Measurements from ENCODE around the gene TAS2R1.

TAS2R1 gene, protein sequence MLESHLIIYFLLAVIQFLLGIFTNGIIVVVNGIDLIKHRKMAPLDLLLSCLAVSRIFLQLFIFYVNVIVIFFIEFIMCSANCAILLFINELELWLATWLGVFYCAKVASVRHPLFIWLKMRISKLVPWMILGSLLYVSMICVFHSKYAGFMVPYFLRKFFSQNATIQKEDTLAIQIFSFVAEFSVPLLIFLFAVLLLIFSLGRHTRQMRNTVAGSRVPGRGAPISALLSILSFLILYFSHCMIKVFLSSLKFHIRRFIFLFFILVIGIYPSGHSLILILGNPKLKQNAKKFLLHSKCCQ

DNA sequence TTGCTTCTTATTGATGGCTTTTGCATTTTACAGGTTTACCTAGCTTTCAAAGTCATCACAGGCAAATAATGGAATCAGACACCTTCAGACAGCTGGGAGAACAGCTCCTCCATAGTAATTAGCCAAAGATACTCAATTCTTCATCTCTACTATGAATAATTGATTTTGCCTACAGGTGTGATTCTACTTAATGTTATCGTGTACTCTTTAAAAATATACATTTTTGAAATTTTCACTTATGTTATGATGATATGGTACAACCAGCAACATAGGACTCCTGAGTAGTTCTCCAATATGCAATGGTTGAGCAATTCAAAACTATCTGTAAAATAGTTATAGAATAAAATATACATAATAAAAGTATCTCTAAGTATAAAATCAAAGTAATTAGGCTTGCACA, at the start of gene TAS2R1:
Gene TAS2R1 (minus strand): TSS at position 101 of the 400 bp plus-strand sequence. CDS start 319 bp downstream, outside the sequence.
- DNase-seq = no peak

DNA sequence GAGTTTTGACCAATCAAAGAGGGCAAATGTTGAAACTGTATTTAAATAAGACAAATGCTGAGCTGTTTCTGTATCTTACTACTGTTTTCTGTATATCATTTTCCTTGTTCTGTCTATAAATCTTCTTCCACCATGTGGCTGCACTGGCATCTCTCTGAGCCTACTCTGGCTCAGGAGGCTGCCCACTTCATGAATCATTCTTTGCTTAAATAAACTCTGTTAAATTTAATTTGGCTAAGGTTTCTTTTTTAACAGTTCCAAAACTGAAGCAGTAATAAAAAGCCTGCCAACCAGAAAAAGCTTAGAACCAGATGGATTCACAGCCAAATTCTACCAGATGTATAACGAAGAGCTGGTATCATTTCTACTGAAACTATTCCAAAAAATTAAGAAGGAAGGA, 40.2 kb upstream of the TAS2R1 start:
- DNase-seq = peak in 2 of 56 donors; percentile 7 to 11

DNA sequence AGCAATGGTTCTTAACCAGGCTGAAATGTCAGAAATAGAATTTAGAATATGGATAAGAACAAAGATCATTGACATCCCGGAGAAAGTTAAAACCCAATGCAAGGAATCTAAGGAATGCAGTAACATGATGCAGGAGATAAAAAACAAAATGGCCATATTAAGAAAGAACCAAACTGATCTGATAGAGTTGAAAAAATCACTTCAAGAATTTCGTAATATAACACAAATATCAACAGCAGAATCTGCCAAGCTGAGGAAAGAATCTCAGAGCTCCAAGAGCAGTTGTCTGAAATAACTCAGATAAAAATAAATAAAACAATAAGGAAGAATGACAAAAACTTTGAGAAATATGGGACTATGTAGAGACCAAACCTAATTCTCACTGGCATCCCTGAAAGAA, 37.8 kb upstream of the TAS2R1 start:
- DNase-seq = no peak

DNA sequence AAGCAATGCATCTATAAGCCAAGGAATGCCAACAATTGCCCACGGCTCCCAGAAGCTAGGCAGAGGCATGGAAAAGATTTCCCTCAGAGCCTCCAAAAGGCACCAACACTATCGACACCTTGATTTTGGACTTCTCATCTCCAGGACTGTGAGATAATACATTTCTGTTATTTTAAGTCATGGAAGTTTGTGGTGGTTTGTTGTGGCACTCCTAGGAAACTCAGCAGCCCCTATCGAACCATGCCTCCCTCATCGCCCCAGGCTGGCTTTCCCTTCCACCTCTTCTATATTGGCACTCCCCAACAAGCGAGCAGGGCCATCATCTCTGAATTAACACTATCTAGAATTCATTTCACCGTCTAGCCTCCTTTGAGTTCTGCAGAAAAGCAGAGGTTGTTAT, 33.7 kb upstream of the TAS2R1 start:
- DNase-seq = no peak

DNA sequence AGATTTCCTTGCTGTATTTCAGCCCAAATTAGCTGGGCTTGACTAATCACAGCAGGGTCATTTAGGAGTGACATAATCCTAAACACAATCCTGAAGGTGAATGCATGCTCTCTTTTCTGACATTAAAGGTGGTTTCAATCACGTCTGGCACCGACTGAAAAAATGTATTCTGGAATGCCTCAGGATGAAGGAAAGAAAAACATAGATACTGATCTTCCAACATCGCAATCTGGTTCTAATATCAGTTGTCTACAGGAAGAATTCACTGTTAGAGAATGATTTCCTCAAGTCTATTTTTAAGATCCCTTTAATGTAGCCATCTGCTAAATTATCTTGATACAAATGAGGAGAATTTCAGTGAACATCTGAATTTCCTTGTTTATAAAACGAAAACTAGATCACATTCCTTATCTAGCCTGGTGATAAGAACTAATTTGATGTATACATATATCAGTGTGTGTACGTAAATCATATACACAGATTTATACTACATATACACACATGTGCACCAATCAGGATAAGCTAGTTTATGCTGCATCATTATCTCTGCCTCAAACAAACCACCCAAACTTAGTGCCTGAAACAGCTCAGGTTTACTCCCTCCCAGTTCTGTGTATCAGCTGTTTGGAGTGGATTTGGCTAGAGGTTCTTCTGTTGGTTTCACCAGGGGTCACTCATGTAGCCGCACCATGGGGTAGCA, 31.3 kb upstream of the TAS2R1 start:
- no peak for DNase-seq

DNA sequence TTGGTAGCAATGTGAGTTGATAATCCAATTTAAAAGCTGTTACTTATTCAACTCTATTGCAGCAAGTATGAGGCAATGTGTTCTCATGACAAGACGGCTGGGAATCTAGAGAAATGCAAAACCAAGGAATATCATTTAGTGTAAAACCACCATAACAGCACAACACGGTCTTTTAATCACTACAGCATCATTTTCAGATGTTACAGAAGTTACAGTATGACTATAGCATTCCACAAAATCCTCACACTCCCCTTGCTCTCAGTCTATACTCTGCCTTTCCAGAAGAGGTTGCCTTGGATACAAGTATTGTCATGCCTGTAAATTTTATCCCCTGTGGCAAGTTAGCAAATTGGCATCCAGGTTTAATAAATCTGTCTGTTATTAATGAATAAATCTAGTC, 28.6 kb upstream of the TAS2R1 start:
- DNase-seq = no peak

DNA sequence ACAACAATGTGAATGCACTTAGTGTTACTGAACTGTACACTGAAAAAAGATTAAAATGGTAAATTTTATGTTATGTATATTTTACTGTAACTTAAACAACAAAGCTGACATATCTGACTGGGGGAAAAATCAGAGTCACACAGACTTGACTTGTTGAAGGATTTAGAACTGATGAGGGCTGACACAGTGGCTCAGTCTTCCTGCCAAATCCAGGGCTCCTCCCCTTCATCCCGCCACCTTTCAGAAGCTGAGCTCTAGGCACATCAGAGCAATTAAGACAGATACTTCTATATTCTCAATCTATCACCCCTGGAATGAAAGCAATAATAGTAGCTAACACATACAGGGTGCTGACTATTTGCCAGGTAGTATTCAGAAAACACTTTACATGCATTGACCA, 27.7 kb upstream of the TAS2R1 start:
- no peak for DNase-seq

DNA sequence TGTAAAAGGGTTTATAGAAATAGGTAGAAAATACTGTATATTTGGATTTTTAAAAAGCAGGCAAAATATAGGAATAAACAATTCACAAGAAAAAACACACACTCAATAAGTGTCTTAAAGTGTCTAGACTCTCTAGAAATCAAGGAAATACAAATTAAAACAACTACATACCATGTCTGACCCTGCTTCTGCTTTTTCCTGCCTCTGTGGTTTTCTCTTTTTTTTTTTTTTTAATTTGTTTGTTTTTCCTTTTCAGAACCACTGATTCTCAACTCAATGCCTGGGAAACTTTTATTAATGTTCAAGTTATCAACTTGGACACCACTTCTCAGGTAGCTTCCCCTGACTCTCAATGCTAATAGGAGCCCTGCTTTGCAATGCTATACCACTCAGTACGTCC, 25.5 kb upstream of the TAS2R1 start:
- no peak for DNase-seq

DNA sequence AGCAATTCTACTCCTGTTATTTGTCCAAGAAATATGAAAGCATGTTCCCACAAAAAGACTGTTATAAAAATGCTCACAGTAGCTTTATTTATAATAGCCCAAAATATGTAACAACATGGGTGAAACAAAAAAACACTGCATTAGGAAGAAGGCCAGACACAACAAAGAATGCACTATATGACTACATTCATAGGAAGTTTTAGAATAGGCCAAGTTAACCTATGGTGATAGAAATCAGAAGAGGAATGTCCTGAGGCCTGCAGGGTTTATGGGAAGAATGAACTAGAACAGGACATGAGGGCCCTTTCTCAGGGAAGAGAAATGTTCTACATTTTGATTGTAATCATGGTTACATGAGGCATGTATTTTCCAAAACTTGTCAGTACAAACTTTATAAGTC, 24.7 kb upstream of the TAS2R1 start:
- no peak for DNase-seq

DNA sequence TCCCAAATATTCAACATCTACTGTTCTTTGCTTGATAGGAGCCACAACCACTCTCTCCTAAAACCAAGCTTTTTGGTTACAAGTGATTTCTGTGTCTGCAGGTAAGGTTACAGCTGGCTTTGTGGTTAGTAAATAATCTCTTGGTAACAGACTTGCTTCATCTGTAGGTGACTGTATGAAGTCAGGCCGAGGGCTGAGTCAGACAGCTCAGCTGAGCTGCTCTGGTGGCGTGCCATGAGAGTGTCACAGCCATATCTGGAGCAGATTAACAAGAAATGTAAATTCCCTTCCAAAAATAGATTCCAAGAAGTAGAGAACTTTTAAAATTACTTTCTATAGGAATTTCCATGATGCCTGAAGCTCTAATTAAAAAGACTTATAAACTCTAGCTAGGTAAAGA, 23.7 kb upstream of the TAS2R1 start:
- DNase-seq = peak in 1 of 56 donors; percentile 0

DNA sequence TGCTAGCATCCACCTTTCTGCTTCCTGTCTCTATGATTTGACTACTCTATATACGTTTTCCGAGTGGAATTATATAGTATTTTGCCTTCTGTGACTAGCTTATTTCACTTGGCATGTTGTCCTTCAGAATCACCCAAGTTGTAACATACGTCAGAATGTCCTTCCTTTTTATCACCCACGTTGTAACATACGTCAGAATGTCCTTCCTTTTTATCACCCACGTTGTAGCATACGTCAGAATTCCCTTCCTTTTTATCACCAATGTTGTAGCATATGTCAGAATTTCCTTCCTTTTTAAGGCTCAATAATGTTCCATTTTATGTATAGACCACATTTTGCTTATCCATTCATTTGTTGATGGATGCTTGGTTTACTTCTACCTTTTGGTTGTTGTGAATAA, 22.9 kb upstream of the TAS2R1 start:
- no peak for DNase-seq

DNA sequence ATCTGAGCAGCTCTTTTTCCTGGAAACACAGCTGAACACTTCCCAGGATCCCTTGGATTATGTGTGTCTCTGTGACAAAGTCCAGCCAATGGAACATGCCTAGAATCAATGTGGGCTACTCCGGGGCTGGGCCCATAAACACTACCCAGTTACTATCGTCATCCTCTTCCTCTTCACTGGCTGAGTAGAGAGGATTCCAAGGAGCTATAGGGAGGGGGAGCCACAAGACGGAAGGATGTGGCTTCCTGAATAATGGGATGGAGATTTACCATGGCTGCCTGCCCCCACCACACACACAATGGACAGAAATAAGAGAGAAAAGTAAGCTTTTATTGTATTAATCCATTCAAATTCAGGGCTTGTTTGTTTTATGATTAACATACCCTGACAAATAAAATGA, 22.1 kb upstream of the TAS2R1 start:
- no peak for DNase-seq

DNA sequence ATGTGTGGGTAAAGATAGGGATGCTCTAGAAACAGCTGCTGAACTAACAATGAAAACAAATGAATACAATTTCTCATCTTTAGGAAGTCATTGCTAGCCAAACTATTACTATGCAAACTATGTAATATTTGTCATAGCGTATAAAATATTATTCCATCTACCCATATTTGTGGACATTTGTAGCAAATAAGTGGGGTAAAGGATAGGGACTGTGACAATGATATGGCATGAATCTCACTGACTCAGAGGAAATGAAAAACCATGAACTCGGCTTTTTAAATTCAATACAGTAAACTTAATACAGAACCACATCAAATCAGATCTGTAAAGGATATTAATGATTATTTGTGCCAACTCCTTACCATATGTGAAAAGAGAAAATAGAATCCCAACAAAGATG, 16.7 kb upstream of the TAS2R1 start:
- DNase-seq = no peak

DNA sequence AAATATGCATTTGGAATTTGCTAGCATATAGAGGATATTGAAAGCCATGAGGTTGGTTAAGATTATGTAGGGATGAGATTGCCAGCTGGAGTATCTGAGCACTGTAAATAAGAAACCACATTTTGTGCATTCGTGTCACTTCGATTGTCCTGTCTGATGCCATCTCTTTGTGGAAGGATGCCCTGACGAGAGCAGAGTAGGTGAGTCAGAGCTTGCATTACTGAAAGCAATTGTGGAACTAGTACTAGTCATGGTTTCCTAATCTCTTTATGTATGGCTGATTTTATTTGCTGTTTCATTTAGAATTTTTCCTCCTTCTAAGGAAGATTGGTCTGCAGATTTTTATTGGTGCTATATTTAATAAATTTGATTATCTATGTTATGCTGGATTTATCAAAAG, 14.5 kb upstream of the TAS2R1 start:
- no peak for DNase-seq

DNA sequence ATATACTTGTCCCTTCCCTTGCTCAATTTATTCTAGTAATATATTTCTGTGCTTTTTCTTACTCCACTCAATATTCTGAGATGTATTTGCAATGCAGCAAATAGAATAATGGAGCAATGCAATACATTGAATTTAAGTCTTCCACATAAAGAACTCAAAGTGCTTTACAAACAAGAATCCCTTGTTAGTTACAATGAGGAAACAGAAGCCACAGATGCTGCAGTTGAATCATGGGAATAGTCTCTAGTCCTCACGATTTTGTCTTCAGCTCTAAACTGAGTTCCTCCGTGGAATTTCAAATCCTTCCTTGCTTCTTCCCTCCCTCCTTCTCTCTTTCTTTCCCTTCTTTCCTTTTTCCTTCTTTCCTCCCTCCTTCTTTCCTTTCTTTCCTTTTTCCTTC, 12.5 kb upstream of the TAS2R1 start:
- DNase-seq = no peak

DNA sequence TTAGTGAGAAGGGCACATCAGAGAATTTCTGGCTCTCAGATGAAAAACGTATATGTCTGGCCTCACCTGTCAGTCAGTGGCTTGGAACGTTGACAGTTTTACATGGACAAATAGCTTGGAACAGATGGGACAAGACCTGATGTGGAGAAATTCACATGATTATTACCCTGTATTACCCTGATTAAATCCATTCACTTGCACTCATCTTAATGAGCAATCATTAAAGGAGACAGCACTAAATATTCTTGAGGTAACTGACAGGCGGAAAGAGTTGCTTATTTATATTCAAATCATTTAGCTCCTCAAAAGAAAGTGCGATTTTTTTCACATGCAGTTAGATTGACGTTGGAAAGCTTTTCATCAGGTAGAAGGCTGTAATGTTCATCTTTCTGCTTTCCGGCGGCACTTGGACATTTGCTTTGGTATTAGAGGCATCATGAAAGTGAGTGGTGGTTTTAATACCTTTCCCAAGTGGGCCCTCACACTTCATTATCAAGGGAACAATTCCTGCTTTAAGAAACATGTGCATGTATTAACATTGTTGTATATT, 11.7 kb upstream of the TAS2R1 start:
- DNase-seq = no peak

DNA sequence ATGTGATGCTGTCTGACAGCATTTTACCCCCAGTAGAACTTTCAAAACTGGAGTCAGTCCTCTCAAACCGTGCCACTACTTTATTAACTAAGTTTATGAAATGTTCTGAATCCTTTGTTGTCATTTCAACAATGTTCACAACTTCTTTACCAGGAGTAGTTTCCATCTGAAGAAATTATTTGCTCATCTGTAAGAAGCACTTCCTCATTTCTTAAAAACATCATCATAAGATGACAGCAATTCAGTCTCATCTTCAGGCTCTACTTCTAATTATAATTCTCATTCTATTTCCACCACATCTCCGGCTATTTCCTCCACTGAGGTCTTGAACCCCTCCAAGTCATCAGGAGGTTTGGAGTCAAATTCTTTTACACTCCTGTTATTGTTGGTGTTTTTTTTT, 2.3 kb upstream of the TAS2R1 start:
- no peak for DNase-seq

DNA sequence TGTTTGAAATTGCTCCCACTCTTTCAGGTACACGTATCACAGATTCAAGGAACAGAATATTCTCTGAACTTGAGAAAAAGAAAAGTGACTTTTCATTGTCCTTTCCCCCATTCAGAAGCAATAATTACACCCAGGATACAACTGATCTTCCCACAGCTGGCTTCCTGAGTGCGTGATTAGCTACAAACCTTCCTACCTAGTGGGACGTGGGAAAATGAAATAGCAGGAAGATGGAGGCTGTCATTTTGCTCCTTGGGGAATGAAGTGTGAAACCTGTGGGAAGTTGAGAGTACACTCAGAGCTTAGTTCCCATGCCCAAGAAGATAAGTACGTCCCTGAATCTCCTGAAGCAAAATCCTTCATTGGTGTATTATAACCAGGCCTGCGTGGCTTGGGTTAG, 2.6 kb downstream of the TAS2R1 start:
- DNase-seq = no peak

DNA sequence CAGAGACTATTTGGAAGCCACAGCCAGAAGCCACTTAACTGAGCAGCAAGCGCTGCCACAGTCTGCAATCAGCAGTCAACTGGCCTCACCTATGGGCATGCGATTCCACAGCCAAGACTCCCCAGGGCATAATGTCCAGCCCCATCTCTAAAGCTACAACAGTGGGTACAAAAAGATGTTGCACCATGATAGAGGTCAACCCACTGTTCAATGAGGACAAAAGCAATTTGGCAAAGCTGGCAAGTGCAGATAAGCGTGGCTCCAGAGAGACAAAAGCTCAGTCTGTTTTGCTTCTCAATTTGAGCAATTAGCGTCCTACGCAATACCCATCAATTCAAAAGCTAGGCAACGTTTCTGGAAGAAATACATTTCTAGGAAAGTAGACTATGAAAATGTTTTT, 3.2 kb downstream of the TAS2R1 start:
- DNase-seq = no peak

DNA sequence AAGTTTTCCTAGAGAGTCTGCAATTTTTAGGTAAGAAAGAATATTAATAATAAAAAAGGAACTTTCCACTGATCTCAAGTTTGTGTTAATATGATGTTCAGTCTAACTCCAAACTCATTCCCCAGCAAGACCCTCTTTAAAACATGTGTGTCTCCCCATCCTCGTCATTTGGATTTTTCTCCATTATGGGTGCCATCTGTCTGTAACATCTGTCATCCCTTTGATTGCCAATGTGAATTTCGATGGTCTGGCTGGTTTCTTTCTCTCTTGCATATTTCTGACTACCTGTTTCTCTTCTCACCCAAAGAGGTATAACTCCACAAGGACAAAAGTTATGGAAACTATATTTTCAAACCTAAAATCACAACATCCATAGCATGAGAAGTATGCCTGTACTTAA, 4.4 kb downstream of the TAS2R1 start:
- DNase-seq = no peak

DNA sequence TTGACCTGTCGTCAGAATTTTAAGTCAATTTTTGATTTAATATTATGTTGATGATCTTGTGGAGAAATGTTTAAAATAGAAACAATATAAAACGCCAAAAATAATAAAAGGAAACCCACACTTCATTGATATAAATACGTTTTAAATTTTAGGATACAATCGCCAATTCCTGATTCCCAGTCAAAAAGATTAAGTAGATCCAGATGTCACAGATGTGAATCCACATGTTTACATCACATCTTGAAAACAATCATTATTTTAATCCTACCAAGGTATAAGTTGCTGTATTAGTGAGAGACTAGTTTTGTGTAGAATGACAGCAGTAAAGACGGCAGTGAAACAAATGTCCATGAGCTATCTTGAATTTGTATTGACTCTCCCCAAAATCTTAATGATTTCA, 4.9 kb downstream of the TAS2R1 start:
- DNase-seq = no peak

DNA sequence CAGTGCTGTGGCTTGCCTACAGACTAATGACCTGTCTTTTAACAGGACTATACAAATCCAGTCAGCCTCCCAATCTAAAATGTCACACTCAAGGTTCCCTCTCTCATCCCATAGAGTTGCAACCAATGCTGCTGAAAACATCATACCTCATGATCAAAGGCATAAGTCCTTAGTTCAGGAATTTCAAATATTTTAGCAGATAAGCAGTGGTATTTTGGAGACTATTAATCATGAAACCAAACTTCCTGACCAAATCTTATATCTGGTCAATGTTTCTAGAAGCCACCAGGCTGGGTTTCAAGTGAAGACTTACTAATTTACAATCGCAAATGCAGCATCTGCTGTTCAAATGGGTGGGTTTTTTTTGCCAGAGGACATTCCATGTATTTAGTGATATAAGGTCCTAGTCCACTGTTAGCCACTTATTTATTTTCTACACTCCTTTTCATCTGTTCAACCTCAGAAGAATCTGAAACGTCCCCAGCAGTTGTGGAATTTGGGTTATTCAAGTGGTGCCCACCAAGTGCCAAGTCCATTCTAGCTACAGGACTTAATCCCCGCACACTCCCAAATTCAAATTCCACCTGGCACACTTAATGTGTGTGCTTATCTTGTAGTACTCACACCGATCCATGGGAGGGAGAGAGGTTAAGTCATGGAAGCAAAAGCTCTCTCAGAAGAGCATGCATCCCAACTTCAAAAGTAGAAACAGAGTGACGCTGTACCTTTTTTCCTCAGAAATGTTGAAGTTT, 5.8 kb downstream of the TAS2R1 start:
- no peak for DNase-seq
